ENCODE measurements around the gene GJB3.
"Not testable (repeated sequence)": the region's sequence is repeated elsewhere in the genome, so short reads cannot be mapped to it uniquely, and the experiment has no call there.

GJB3 gene

DNA sequence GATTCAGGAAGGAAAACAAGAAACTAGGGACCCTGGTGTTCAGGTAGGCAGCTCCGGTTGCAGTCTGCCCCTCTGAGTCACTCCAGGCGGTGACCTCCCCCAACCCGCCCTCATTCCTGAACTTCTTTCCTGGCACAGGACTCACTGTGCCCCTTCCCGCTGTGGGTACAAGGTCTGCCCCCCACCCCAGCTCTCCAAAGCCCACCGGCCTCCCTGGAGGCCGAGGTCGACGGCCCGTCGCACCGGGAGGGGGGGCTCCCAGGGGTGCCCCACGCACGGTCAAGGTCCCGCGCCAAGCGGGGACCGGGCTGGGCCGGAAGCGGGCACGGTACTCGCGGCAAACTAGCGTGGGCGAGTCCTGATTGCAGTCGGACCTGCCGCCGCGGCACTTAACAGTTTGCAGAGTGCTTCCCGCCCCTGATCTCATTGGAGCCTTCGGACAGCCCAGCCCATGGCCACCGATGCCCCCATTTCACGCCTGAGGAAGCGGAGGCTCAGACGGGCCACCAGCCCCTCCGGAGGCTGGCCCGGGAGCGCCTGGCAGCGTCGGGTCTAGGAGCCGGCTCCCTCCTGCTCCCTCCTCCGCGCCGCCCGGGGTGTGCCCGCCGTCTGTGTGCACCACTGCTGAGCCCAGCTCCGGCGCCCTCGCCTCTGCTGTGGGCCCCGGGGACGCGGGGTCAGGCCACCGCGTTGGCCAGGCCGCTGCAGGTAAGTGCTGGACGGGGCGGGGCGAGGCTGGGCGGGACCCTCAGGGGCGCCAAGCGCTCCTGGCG is at the start of gene GJB3:
TSS of gene GJB3 (plus strand) at position 144 of the 773 bp plus-strand sequence. CDS start 3,549 bp downstream, outside the sequence.
- no peak for DNase-seq

DNA sequence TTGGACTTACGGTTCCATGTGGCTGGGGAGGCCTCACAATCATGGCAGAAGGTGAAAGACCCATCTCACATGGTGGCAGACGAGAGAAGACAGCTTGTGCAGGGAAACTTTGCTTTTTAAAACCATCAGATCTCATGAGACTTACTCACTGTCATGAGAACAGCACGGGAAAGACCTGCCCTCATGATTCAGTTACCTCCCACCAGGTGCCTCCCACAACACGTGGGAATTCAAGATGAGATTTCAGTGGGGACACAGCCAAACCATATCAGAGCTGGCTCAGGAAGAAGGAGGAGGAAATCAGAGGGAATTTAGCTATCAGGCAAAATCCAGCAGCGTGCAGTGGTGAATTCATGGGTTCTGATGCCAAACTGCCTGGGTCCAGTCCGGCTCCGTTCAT is 48.2 kb upstream of the GJB3 start:
- not testable (repeated sequence) for DNase-seq

- no peak for DNase-seq
Measured at GRCh38 chr1:34736692-34737091, 44.3 kb upstream of the GJB3 start.

GRCh38 chr1:34737236-34737635 is 43.8 kb upstream of the GJB3 start:
- DNase-seq = not testable (repeated sequence)

DNA sequence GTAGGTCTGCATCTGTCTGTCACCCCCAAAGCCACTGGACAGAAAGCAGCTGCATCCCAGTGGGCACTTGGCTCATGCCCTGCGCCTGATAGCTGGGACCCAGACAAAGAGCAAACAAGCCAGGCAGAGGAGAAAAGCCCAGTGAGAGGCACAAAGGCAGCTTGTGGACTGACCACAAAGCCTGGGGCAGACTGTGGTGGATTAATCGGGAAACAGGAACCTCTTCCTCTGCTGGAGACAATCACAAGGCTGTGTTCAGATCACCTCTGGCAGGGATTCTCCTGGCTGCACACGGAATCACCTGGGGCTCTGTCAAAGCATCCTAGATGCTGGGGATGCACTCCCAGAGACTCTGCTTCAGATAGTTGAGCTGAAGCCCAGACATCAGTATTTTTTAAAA is 41.4 kb upstream of the GJB3 start:
- DNase-seq = no peak

GRCh38 chr1:34740161-34740868 is 40.7 kb upstream of the GJB3 start:
- DNase-seq = no peak

DNA sequence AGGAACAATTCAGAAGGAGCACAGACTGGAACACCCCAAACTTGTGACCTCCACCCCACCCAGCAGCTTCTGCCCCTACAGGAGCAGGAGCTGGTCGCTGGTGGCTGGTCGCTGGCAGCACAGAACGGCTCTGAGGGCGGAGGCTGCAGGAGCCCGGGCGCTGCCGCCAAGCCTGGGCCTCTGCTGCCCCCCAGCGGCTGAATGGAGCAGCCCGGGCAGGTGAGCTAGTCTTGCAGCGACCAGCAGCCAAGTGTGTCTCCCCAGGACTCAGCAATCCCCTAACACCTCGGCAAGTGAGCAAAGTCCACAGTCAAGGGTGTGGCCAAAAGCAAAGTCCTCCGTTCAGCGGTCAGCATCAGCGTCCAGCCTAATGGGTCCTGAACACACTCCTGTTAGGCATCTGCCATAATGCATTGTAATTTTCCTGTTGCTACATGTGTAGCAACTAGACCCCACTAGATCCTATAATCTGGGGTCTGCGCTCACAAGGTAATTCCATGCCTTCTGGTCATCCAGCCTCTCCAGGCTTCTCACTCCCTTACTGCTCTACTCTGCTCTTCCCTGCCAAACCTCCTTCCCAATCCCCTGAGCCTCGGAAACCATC is 38.2 kb upstream of the GJB3 start:
- DNase-seq = peak; percentile 69 to 72

DNA sequence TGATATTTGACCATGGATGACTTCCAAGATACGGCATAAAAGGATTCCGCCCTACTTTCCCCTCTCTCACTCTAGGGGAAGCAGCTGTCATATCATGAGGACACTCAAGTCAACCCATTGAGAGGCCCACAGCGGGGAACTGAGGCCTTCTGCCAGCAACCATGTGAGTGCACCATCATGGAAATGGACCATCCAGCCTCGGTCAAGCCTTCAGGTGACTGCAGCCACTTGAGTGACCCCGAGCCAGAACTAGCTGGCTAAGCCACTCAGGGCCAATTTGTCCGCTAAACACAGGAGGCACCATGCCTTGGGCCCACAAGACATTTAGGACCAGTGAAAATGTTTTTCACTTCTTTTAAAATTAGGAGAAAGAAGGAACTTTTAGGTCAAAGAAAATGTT is 37.2 kb upstream of the GJB3 start:
- no peak for DNase-seq

GRCh38 chr1:34744851-34745250 is 36.2 kb upstream of the GJB3 start:
- no peak for DNase-seq

GRCh38 chr1:34745666-34746065 is 35.3 kb upstream of the GJB3 start:
- no peak for DNase-seq

DNA sequence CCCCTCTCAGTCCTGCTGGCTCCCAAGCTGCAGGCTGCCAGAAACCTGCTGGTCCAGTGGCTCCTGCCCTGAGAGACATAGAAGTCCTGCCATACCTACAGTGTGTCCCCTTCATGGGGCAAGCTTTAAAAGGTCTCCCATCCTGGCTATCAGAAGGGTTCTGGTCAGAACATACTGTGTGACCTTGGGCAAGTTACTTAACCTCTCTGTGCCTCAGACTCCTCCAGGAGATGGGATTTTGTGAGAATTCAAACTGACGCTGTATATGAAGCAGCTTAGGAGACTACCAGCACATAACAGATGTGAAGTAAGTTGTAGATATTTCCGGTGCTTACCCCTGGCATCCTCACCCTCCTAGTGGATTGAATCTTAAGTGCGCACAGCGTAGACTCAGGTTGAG is 34.9 kb upstream of the GJB3 start:
- no peak for DNase-seq

DNA sequence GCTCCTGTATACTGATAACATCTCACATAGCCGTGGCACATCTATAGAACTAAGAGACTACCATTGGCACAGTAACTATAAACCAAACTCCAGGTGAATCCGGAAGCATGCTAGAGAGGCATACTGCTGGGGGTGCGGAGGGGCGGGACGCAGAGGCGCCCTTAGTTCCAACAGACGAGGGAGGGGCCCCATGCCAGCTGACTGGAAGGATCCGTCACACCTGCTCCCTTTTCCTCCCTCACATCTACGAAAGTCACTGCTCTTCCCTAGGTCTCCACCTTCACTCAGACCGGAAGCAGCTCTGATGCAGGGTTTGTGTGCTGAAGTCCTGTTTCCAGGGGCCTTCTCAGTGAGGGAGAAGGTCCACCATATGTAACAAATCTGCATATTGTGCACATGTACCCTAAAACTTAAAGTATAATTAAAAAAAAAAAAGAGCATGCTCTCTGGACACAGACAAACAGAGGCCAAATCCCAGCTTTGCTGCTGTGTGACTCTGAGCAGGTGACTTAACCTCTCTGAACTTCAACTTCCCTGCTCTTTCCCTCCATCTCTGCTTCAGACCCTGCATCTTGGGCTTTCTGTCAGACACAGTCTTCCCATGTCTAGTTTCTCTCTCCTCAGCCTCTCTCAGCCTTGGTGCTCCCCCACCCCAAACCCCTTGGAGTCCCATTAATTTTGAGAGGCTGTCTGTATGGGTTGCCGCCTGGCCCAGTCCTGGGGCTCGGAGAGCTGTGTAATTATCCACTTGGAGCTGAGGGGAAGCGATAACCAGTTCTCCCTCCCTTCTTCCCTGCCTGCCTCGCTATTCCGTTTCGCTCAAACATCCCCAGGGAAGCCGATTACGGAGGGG is 34.0 kb upstream of the GJB3 start:
- no peak for DNase-seq

- no peak for DNase-seq
Measured at GRCh38 chr1:34747638-34747941, 33.4 kb upstream of the GJB3 start.

GRCh38 chr1:34749992-34750391 is 31.0 kb upstream of the GJB3 start:
- DNase-seq = no peak

DNA sequence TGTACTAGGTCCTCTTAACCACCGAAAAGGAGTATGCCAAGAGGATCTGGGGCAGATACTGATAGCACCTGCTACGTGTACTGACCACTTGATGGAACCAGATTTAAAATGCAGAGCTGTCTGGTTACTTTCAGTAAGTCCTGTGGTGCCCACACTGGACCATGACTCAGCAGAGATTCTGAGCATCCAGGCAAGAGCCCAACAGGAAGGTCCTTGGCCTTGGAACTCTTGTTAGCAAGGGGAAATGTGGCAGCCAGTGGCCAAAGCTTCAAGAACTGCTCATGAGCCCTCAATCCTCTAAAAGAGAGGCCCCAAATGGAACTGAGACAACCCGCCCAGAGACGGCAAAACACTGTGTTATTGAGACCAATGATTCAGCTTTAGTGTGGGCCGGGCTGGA is 30.4 kb upstream of the GJB3 start:
- DNase-seq = no peak

- no peak for DNase-seq
Measured at GRCh38 chr1:34753163-34753562, 27.9 kb upstream of the GJB3 start.

GRCh38 chr1:34754964-34755637 is 25.9 kb upstream of the GJB3 start, which contains the start of gene GJB5:
Gene GJB5 (plus strand): TSS chr1:34755047. CDS start chr1:34757331, 2,284 bp downstream.
- DNase-seq = no peak

DNA sequence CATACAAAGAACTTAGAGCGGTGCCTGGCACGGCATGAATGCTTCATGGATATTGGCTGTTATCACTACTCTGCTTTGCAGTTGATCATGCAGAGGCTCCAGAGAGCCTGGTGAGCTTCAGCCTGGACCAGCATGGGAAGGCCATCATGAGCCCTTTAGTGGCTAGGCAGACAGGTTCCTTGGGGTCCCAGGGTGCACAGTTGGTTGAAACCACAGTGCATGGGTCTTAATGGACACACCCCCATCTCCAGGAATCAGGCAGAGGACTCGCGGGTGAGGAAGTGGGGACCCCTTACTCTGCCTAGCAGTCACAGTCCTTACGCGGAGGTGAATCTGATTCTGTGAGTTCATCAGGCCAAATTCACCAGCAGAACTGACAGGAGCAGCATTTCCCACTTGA is 25.1 kb upstream of the GJB3 start:
- no peak for DNase-seq

GRCh38 chr1:34757386-34757785 is 23.6 kb upstream of the GJB3 start:
- DNase-seq = no peak

DNA sequence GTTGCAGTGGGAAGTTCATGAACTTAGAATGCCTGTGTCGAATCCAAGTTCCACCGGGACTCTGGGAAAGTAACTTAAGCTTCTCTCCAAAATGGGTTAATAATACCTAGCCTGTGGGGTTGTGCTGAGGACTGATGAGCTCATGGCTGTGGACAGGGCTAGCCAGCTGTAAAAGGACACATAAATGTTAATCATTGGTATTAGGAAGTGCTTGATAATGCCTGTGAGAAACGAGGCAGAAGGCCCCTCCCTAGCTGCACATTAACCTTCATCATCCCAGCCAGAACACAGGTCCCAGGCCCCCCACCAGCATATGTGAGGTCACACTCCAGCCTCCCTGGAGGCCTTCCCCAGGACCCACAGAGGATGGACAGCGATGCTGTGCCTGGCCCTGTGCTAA is 22.3 kb upstream of the GJB3 start:
- DNase-seq = no peak

GRCh38 chr1:34759503-34760357 is 21.3 kb upstream of the GJB3 start, which contains the start of gene GJB4:
Gene GJB4 (plus strand): TSS chr1:34759740. CDS start chr1:34761255, 1,515 bp downstream.
- DNase-seq = no peak

All from NCI-H2081 (cell line).